HepG2 (cell line): ENCODE measurements around the gene SUSD3. TPM values are rescaled to one million over a fixed set of nuclear protein-coding genes. Genes with fewer than 3 reads are reported as not detected.

ENCODE experiments used
- ADNP ChIP-seq: sonication (generic); formaldehyde crosslinking; IDR thresholded peaks from 2 replicates; pipeline ENCODE4 v1.4.0; 2020; ENCODE audit warnings: missing genetic modification reagents
- E2F1 ChIP-seq: sonication (generic); formaldehyde crosslinking; IDR thresholded peaks from 2 replicates; pipeline ENCODE4 v1.5.0; 2020; ENCODE audit warnings: missing genetic modification reagents
- GTF3A ChIP-seq: sonication (generic); formaldehyde crosslinking; conservative IDR thresholded peaks from 2 replicates; pipeline ENCODE4 v1.4.0; 2020; ENCODE audit warnings: mild to moderate bottlenecking, missing genetic modification reagents
- KDM5A ChIP-seq: fragments of 200-600 bp; sonication (generic); IDR thresholded peaks from 2 replicates; pipeline ENCODE4 v1.7.0; 2018; ENCODE audit warnings: antibody characterized with exemption, mild to moderate bottlenecking, low read length, borderline replicate concordance
- MZF1 ChIP-seq: sonication (generic); formaldehyde crosslinking; IDR thresholded peaks from 2 replicates; pipeline ENCODE4 v1.8.1; 2023; ENCODE audit warnings: mild to moderate bottlenecking, missing genetic modification reagents, borderline replicate concordance
- NR2F2 ChIP-seq: IDR thresholded peaks from 2 replicates; pipeline ENCODE4 v1.6.1; 2012; ENCODE audit warnings: low read depth, inconsistent platforms, borderline replicate concordance
- PHB2 ChIP-seq: fragments of 450-650 bp; IDR thresholded peaks from 2 replicates; pipeline ENCODE4 v1.6.1; 2018; ENCODE audit not compliant: partially characterized antibody
- SNAPC4 ChIP-seq: sonication (generic); formaldehyde crosslinking; IDR thresholded peaks from 2 replicates; pipeline ENCODE4 v1.4.0; 2020; ENCODE audit warnings: mild to moderate bottlenecking, missing genetic modification reagents
- SNRNP70 ChIP-seq: fragments of 200-400 bp; formaldehyde crosslinking; IDR thresholded peaks from 2 replicates; pipeline ENCODE4 v1.6.1; 2017; ENCODE audit warnings: mild to moderate bottlenecking, low read depth, low read length, moderate library complexity
- SRSF4 ChIP-seq: fragments of 200-400 bp; formaldehyde crosslinking; IDR thresholded peaks from one replicate; pipeline ENCODE4 v1.6.1; 2018; ENCODE audit warnings: mild to moderate bottlenecking, low read depth, low read length, moderate library complexity; ENCODE audit not compliant: poor library complexity, severe bottlenecking
- TBP ChIP-seq: sonication (generic); formaldehyde crosslinking; IDR thresholded peaks from 2 replicates; pipeline ENCODE4 v1.5.0; 2020; ENCODE audit warnings: missing genetic modification reagents
- ZFAT ChIP-seq: sonication (generic); formaldehyde crosslinking; conservative IDR thresholded peaks from 2 replicates; pipeline ENCODE4 v1.8.1; 2023; ENCODE audit warnings: missing genetic modification reagents, inconsistent platforms
- ZNF205 ChIP-seq: IDR thresholded peaks from 2 replicates; pipeline ENCODE4 v1.6.1; 2018; ENCODE audit warnings: missing biosample characterization, missing genetic modification reagents
- ZNF230 ChIP-seq: sonication (generic); formaldehyde crosslinking; IDR thresholded peaks from 2 replicates; pipeline ENCODE4 v1.4.0; 2020; ENCODE audit warnings: mild to moderate bottlenecking, missing genetic modification reagents
- ZNF460 ChIP-seq: sonication (generic); formaldehyde crosslinking; IDR thresholded peaks from 2 replicates; pipeline ENCODE4 v1.5.1; 2020; ENCODE audit warnings: missing genetic modification reagents, mild to moderate bottlenecking, borderline replicate concordance
- ZNF781 ChIP-seq: sonication (generic); formaldehyde crosslinking; IDR thresholded peaks from 2 replicates; pipeline ENCODE4 v1.5.1; 2020; ENCODE audit warnings: borderline replicate concordance, mild to moderate bottlenecking, missing genetic modification reagents; ENCODE audit errors: not compliant biosample characterization
- polyA plus RNA-seq, 8 experiments: library from polyadenylated mRNA; depleted of rRNA in 3 of 8; stranded (reverse) in 7 of 8; unstranded in 1 of 8; fragments of >200 nt; fragmentation: Illumina TruSeq in 4 of 8; extraction: Trizol in 4 of 8; gene quantifications; 2 replicates each; pipeline versions ENCODE4 v1.2.1 to v1.2.3, GENCODE V29; 2011 to 2016; ENCODE audit warnings: low read depth in 4 of 8, missing spikeins in 1 of 8, mixed read lengths in 1 of 8; ENCODE audit not compliant: insufficient read depth in 1 of 8
- total RNA-seq, 5 experiments: library from RNA; depleted of rRNA; stranded (reverse); fragments of >200 nt; fragmentation: Illumina TruSeq; extraction: Trizol; gene quantifications; 2 replicates each; pipeline ENCODE4 v1.2.3, GENCODE V29; 2016; ENCODE audit warnings: low read depth in 1 of 5

SUSD3 gene
- total and polyA plus RNA-seq, 2 of the 13 experiments (the other 11 are each of a cell fraction or from before 2014, with no cell fraction given): 7.0 to 9.1 TPM

DNA sequence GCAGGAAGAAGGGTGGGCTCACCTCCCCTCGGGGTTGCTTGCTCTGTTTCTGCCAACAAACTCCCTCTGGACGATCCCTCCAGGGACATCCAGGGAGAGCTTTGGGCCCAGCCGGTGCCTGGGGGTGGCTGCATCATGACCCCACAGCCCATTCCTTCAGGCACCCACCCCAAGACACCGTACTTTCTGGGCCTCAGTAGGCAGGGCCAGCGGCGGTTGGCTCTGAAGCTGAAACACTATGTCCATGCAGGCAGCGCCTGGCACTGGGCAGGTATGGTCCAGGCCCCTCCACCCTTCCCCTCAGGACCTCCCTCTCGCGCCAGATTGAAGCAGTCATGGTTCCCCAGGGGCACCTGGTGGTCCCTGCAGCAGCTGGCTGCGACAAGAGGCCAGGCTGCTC is 18.5 kb upstream of the SUSD3 start (continued):
- no peak for TF ChIP-seq E2F1 (CRISPR knock-in tag)
- TF ChIP-seq SRSF4: no peak
- no peak for TF ChIP-seq SNAPC4 (CRISPR knock-in tag)
- no peak for TF ChIP-seq ZNF205 (CRISPR knock-in tag)
- TF ChIP-seq TBP (CRISPR knock-in tag): no peak
- TF ChIP-seq PHB2: no peak
- no peak for TF ChIP-seq ZNF460 (CRISPR knock-in tag)
- TF ChIP-seq GTF3A (CRISPR knock-in tag): no peak
- no peak for TF ChIP-seq KDM5A
- no peak for TF ChIP-seq MZF1 (CRISPR knock-in tag)
- no peak for TF ChIP-seq ZNF230 (CRISPR knock-in tag)
- no peak for TF ChIP-seq ADNP
- TF ChIP-seq ZFAT (CRISPR knock-in tag): no peak
- no peak for TF ChIP-seq NR2F2
- no peak for TF ChIP-seq SNRNP70
- TF ChIP-seq ZNF781: no peak
